ENCODE results near the gene GPC5. TPM values are rescaled to one million over a fixed set of nuclear protein-coding genes. Genes with fewer than 3 reads are reported as not detected.

The GPC5 gene
- total and polyA plus RNA-seq, 11 donors, result 0.14 to 2.9 (median 0.84) TPM; not detected in 1

- no peak for ATAC-seq
- Histone ChIP-seq H3K27ac (no peak overlapping the region), H3K27me3 (no peaks in the 10 kb centered on the region), H3K36me3 (no peaks in the 10 kb centered on the region), H3K4me3 (no peak overlapping the region), H3K9me3 (peaks cover 0 to 11% (median 0%) of the 10 kb centered on the region in 12 donors), H3K4me1 (no peaks in the 10 kb centered on the region)
- TF ChIP-seq CTCF (IDR thresholded peaks at IDR 0.05) (no peak), POLR2A (IDR thresholded peaks at IDR 0.05) (no peak)
- 84 to 93% (median 88%) methylated on average over 2 of the region's 2 CpGs for WGBS, 4 donors
- intact Hi-C loops (cut with DNase I), result no loop called here
- no peak for DNase-seq
Observed at GRCh38 chr13:92312823-92313222, 914.4 kb downstream of the GPC5 start.

GRCh38 chr13:92313382-92313781, 915.0 kb downstream of the GPC5 start:
- TF ChIP-seq CTCF (IDR thresholded peaks at IDR 0.05), result no peak
- no peak for TF ChIP-seq POLR2A (IDR thresholded peaks at IDR 0.05)
- no peaks in the 10 kb centered on the region for H3K27me3 ChIP-seq
- no peak for DNase-seq
- intact Hi-C loops (cut with DNase I), result no loop called here
- H3K27ac ChIP-seq, result no peak overlapping the region
- H3K36me3 ChIP-seq, result no peaks in the 10 kb centered on the region
- no peaks in the 10 kb centered on the region for H3K4me1 ChIP-seq
- ATAC-seq, result no peak
- WGBS, 4 donors, result 51 to 61% (median 58%) methylated on average over 2 of the region's 2 CpGs
- H3K9me3 ChIP-seq, result peaks cover 0 to 11% (median 0%) of the 10 kb centered on the region in 12 donors
- no peak overlapping the region for H3K4me3 ChIP-seq

GRCh38 chr13:92315265-92315664, 916.8 kb downstream of the GPC5 start:
- 77 to 87% (median 78%) methylated on average over 2 of the region's 2 CpGs for WGBS, 4 donors
- H3K36me3 ChIP-seq, result no peaks in the 10 kb centered on the region
- peaks cover 0 to 8% (median 0%) of the 10 kb centered on the region in 12 donors for H3K9me3 ChIP-seq
- H3K27ac ChIP-seq, result no peak overlapping the region
- DNase-seq (no peak), ATAC-seq (no peak)
- H3K4me3 ChIP-seq, result no peak overlapping the region
- TF ChIP-seq CTCF (IDR thresholded peaks at IDR 0.05), result no peak
- TF ChIP-seq POLR2A (IDR thresholded peaks at IDR 0.05), result no peak
- no peaks in the 10 kb centered on the region for H3K4me1 ChIP-seq
- intact Hi-C loops (cut with DNase I), result no loop called here
- H3K27me3 ChIP-seq, result no peaks in the 10 kb centered on the region

GRCh38 chr13:92316030-92316429, 917.6 kb downstream of the GPC5 start:
- no peak for TF ChIP-seq CTCF (IDR thresholded peaks at IDR 0.05)
- no peak for TF ChIP-seq POLR2A (IDR thresholded peaks at IDR 0.05)
- H3K4me3 ChIP-seq, result no peak overlapping the region
- H3K4me1 ChIP-seq, result no peaks in the 10 kb centered on the region
- peaks cover 0 to 7% (median 0%) of the 10 kb centered on the region in 12 donors for H3K9me3 ChIP-seq
- no peak overlapping the region for H3K27ac ChIP-seq
- WGBS, 4 donors, result 83 to 91% (median 86%) methylated on average over 2 of the region's 2 CpGs
- intact Hi-C loops (cut with DNase I), result no loop called here
- DNase-seq, result no peak
- ATAC-seq, result no peak
- H3K36me3 ChIP-seq, result no peaks in the 10 kb centered on the region
- no peaks in the 10 kb centered on the region for H3K27me3 ChIP-seq
